NCI-H2171 treated with DMSO at 0.1 percent for 48 hours (cell line): ENCODE measurements around the gene TEAD4.

ENCODE experiments used
- DNase-seq: peaks from one replicate; lab custom pipeline; 2025; lab: John Stamatoyannopoulos, UW

The TEAD4 gene

GRCh38 chr12:2960996-2961616, 1.9 kb downstream of the TEAD4 start:
- DNase-seq, result no peak

- DNase-seq, result no peak
These were observed 2.5 kb downstream of the TEAD4 start for GRCh38 chr12:2961705-2962104.

GRCh38 chr12:2963154-2963759, 4.1 kb downstream of the TEAD4 start:
- DNase-seq, result peak; percentile 34

GRCh38 chr12:2963760-2964292, 4.6 kb downstream of the TEAD4 start:
- DNase-seq, result no peak

GRCh38 chr12:2967651-2968050, 8.5 kb downstream of the TEAD4 start:
- no peak for DNase-seq

GRCh38 chr12:2970744-2971143, 11.5 kb downstream of the TEAD4 start:
- DNase-seq, result no peak

GRCh38 chr12:2973566-2973965, 14.4 kb downstream of the TEAD4 start:
- DNase-seq, result no peak

GRCh38 chr12:2974560-2974971, 15.4 kb downstream of the TEAD4 start:
- no peak for DNase-seq

DNA sequence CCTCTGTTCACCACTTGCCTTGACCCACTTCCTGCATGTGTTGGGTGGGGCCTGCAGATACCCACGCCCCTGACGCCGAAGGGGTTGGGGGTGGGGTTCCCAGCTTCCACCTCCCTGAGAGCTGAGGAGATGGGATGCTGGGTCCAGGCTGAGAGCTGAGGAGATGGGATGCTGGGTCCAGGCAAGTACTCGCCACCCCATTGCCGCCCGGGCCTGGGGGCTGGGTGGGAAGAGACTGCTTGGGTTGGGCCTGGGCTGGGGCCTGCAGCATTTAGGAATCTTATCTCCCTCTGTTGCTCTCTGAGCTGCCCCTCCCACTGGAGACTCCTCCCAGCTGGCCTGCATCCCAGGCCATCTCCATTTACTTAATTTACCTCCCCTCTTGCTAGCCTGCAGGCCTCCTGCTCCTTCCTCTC, 17.4 kb downstream of the TEAD4 start:
- no peak for DNase-seq

DNA sequence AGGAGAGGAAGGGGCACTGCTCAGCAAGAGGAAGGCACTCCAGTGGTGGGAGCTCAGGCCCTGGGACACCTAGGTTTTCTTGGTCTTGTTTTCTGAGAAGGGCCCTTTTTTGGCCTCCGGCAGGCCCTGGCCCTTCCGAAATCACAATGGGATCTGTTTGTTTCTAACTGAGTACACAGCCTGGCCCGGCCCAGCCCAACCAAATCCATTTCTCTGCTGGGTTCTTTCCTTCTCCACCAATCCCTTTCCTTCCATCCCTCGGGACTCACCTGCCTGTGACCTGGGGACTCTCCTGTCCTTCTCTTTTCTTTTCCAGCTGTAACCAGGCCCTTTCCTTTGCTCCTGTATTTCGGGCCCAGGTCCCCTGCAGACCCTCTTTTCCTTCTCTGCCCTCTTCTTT, 18.6 kb downstream of the TEAD4 start:
- no peak for DNase-seq

- no peak for DNase-seq
These were observed 20.6 kb downstream of the TEAD4 start for GRCh38 chr12:2979806-2980205.

- DNase-seq, result no peak
These were observed 21.4 kb downstream of the TEAD4 start for GRCh38 chr12:2980630-2981029.

GRCh38 chr12:2982361-2982760, 23.2 kb downstream of the TEAD4 start:
- no peak for DNase-seq

DNA sequence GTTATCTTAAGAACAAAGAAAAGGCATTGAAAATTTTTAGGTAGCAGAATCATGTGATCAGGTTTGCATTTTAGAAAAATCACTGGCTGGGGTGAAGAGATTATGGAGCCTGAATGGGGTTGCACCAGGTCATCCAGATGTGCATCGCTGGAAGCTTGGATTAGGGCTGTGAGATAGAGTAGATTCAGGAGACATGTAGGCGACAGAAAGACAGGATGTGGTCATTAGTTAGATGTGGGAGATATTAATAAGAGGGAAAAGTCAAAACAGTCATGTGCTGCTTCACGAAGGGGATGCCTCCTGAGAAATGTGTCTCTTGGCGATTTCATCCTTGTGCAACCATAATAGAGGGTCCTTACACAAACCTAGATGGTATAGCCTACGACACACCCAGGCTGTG, 25.1 kb downstream of the TEAD4 start:
- DNase-seq, result no peak

GRCh38 chr12:2984698-2985097, 25.5 kb downstream of the TEAD4 start:
- DNase-seq, result no peak

- DNase-seq, result no peak
These were observed 27.7 kb downstream of the TEAD4 start for GRCh38 chr12:2986876-2987275.

DNA sequence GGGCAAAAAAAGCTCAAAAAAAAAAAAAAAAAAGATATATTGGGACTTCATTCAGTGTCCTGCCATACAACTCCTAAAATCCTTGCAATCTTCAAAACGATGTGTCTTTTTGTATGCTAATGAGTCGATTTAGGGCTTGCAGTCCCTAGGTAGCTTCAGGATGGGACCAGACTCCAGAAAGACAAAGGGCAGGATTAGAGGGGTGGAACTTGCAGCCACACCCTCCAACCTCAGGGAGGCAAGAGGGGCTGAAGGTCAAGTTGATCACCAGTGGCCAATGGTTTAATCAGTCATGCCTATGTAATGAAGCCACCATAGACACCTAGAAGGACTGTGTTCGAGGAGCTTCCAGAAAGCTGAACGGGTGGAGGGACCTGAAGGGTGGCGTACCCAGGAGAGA, 29.3 kb downstream of the TEAD4 start:
- DNase-seq, result no peak

- no peak for DNase-seq
These were observed 33.5 kb downstream of the TEAD4 start for GRCh38 chr12:2992724-2993123.

DNA sequence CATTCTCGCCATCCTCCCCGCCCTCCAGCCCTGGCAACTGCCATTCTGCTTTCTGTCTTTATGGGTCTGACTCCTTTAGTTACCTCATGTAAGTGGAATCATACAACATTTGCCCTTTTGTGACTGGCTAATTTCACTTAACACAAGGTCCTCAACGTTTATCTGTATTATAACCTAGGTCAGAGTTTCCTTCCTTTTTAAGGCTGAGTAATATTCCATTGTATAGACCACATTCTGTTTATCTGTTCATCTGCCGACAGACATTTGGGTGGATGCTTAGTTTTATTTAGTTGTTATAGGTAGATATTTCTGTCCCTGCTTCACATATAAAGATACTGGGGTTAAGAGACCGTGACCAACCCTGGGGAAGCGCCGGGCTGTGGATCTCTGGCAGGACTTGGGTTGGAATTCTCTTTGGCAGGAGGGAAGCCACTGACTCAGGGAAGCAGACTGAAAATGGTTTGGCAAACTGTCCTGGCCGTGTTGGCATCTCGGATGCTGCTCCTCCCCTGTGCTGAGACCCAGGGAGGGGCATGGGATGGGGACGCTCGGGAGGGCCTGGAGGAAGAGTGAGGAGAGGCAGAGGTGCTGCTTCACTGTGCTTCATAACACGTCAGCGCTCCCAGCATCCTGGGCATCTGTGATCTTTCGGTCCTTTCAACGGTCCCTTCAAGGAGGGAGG, 38.9 kb downstream of the TEAD4 start:
- no peak for DNase-seq

DNA sequence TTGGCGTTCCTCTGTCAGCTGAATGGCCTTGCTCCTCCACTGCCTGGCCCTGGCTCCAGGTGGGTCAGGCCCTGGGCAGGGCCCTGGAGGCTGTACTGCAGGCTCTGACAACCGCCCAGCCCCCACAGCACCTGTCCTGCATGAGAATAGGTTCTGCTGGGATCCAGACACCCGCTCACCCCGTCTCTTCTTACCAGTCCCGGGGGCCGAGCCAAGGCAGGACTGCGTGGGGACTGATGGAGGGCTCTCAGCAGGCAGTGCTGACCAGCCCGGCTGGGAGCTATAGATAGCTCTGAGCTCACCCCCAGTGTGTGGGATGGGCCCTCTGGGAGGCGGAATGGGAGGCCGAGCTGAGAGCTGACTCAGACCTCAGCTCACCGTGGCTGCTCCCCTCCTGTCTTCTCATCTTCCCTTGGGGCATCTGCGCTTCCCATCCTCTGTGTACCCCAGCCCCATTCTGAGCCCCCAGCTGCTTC, 39.6 kb downstream of the TEAD4 start:
- no peak for DNase-seq

DNA sequence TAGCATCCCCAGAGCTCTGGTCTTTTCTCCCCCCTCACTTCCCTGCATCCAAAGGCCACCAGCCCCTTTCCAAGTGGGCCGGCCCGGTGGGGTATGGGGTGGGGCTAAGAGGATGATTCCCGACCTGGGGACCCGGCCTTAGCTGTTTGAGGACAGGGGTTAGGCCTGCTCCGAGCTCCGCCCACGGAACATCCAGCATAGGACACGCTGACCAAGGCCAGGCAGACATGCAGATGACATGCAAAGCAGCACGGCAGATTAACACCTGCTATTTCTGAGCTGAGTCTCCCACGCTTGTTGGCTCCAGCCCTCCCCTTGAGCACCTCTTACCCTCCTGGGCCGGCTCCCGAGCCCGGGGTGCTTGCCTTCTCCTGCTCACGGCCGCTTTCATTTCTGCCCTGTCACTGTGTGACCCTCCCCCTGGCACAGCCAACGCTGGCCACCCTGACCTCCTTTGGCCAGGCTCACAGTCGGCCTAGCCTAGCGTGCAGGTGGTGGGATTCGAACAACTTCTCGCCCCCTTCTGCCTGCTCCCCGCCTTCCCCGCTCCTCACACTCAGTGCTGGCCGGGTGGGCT, 40.2 kb downstream of the TEAD4 start:
- DNase-seq, result no peak

DNA sequence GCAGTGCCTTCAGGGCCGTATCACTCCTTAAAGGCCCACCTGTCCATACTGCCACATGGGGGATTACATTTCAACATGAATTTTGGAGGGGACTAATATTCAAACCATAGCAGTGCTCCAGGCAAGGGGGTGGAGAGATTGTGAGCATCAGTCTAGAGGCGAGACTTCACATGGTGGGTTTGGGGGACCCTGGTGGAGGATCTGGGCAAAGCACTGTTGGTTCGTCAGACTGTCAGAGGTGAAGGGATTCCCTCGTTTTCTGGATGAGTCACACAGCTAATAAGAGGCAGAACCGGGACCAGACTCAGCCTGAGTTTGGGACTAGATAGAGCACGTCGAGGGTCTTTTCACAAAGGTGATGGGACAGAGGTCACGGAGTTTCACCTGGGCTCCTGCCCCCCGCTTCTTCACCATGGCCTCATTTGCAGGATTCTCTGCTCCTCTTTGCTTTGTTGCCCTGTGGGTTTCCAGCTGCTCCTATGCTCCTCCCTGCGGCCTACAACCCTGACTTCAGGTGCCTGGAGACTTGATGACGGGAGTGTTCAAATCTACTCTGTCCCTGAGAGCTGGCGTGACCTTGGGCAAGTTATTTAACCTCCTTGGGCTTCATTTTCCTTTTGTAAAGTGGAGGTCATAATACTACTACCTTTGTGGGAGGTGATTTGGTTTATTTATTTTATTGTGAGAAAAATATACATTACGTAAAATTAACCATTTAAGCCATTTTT, 41.5 kb downstream of the TEAD4 start:
- DNase-seq, result no peak
